IMR-90 (cell line): Measurements from ENCODE around the gene KIF3B. TPM values are rescaled to one million over a fixed set of nuclear protein-coding genes. Genes with fewer than 3 reads are reported as not detected.

Source experiments
- ATAC-seq: fragments of 200-7000 bp; cut with Tn5 transposase; 2 replicates; pipeline ENCODE4 v1.9.1; 2020; ENCODE audit warnings: low read depth, mild to moderate bottlenecking, moderate library complexity
- BruUV-seq: library from RNA; stranded (reverse); fragments of 400-500 nt; replicated peaks from 2 replicates; lab custom pipeline; 2021; lab: Mats Ljungman, UMichigan
- CTCF ChIA-PET: fragments of 300-600 bp; formaldehyde crosslinking; extraction: SDS; loops from one replicate; lab custom pipeline; 2021; ENCODE audit warnings: antibody characterized with exemption; lab: Yijun Ruan, JAX
- POLR2A ChIA-PET: fragments of 300-600 bp; sonication (Branson Sonifier 250); formaldehyde crosslinking; loops from one replicate; lab custom pipeline; 2022; ENCODE audit warnings: antibody characterized with exemption; ENCODE audit not compliant: unreplicated experiment; lab: Charles Lee
- DNase-seq: peaks from one replicate; pipeline ENCODE4 v3.0.0; 2013
- H2AFZ ChIP-seq: replicated peaks from 2 replicates; pipeline ENCODE3; 2013; ENCODE audit warnings: low read length, mild to moderate bottlenecking; ENCODE audit not compliant: poor library complexity
- H2AK5ac ChIP-seq: 2 replicates; pipeline ENCODE4 v1.6.1; 2013; ENCODE audit warnings: low read depth, low read length, inconsistent platforms
- H2AK9ac ChIP-seq: replicated peaks from 2 replicates; pipeline ENCODE3; 2013; ENCODE audit warnings: mild to moderate bottlenecking, low read depth, low read length, moderate library complexity; ENCODE audit not compliant: poor library complexity
- H2BK120ac ChIP-seq: 2 replicates; pipeline ENCODE4 v1.6.1; 2013; ENCODE audit warnings: low read depth, low read length, inconsistent platforms
- H2BK15ac ChIP-seq: 3 replicates; pipeline ENCODE4 v1.6.1; 2013; ENCODE audit warnings: low read depth, low read length, inconsistent platforms
- H2BK20ac ChIP-seq: 2 replicates; pipeline ENCODE4 v1.6.1; 2013; ENCODE audit warnings: low read depth, mild to moderate bottlenecking, inconsistent platforms, low read length, moderate library complexity
- H2BK5ac ChIP-seq: 2 replicates; pipeline ENCODE4 v1.6.1; 2013; ENCODE audit warnings: mild to moderate bottlenecking, low read depth, low read length, inconsistent platforms; ENCODE audit not compliant: poor library complexity, severe bottlenecking
- H3K14ac ChIP-seq: replicated peaks from 2 replicates; pipeline ENCODE4 v1.6.1; 2013; ENCODE audit warnings: low read depth, low read length, inconsistent platforms
- H3K18ac ChIP-seq: 2 replicates; pipeline ENCODE4 v1.6.1; 2013; ENCODE audit warnings: low read depth, low read length, control low read depth
- H3K23ac ChIP-seq: 2 replicates; pipeline ENCODE4 v1.6.1; 2013; ENCODE audit warnings: low read depth, low read length, inconsistent platforms
- H3K27ac ChIP-seq: 2 replicates; pipeline ENCODE4 v1.5.1; 2013; ENCODE audit warnings: mild to moderate bottlenecking, control low read depth, low read length; ENCODE audit not compliant: insufficient read depth
- H3K27me3 ChIP-seq: 2 replicates; pipeline ENCODE4 v1.6.1; 2013; ENCODE audit warnings: low read length; ENCODE audit not compliant: control insufficient read depth, insufficient read depth
- H3K36me3 ChIP-seq: 2 replicates; pipeline ENCODE4 v1.6.1; 2013; ENCODE audit warnings: low read length, mixed read lengths; ENCODE audit not compliant: control insufficient read depth, insufficient read depth
- H3K4ac ChIP-seq: 2 replicates; pipeline ENCODE4 v1.6.1; 2013; ENCODE audit warnings: low read depth, low read length, inconsistent platforms
- H3K4me1 ChIP-seq: 2 replicates; pipeline ENCODE4 v1.6.1; 2013; ENCODE audit warnings: low read length, mixed read lengths; ENCODE audit not compliant: control insufficient read depth, insufficient read depth
- H3K4me2 ChIP-seq: 2 replicates; pipeline ENCODE4 v1.6.1; 2013; ENCODE audit warnings: low read depth, mild to moderate bottlenecking, control low read depth, low read length, moderate library complexity
- H3K4me3 ChIP-seq: 2 replicates; pipeline ENCODE4 v1.5.1; 2013; ENCODE audit warnings: low read depth, mild to moderate bottlenecking, control low read depth, low read length, moderate library complexity; ENCODE audit not compliant: insufficient read depth
- H3K56ac ChIP-seq: 2 replicates; pipeline ENCODE4 v1.6.1; 2013; ENCODE audit warnings: low read length, inconsistent platforms; ENCODE audit not compliant: insufficient read depth; ENCODE audit errors: extremely low read depth
- H3K79me1 ChIP-seq, 2 experiments: 2 replicates each; pipeline ENCODE4 v1.6.1; 2013; ENCODE audit warnings: low read length in 2 of 2, inconsistent platforms in 1 of 2, low read depth in 1 of 2
- H3K9ac ChIP-seq: 2 replicates; pipeline ENCODE4 v1.6.1; 2013; ENCODE audit warnings: low read depth, low read length, control low read depth
- H3K9me1 ChIP-seq: 2 replicates; pipeline ENCODE4 v1.6.1; 2013; ENCODE audit warnings: low read length, inconsistent platforms; ENCODE audit not compliant: insufficient read depth
- H3K9me3 ChIP-seq: 2 replicates; pipeline ENCODE4 v1.6.1; 2013; ENCODE audit warnings: low read length; ENCODE audit not compliant: control insufficient read depth, insufficient read depth
- H4K20me1 ChIP-seq: 2 replicates; pipeline ENCODE4 v1.6.1; 2013; ENCODE audit warnings: low read length, inconsistent platforms; ENCODE audit not compliant: insufficient read depth
- H4K5ac ChIP-seq: 2 replicates; pipeline ENCODE4 v1.6.1; 2013; ENCODE audit warnings: mild to moderate bottlenecking, low read depth, low read length, control low read depth
- H4K8ac ChIP-seq, 2 experiments: 2 replicates each; pipeline ENCODE4 v1.6.1; 2013; ENCODE audit warnings: low read depth in 2 of 2, low read length in 2 of 2, control low read depth in 1 of 2, inconsistent platforms in 1 of 2
- H4K91ac ChIP-seq: 2 replicates; pipeline ENCODE4 v1.6.1; 2013; ENCODE audit warnings: low read depth, low read length, inconsistent platforms; ENCODE audit not compliant: insufficient read depth
- BHLHE40 ChIP-seq: fragments of 150-350 bp; IDR thresholded peaks from 2 replicates; pipeline ENCODE4 v1.6.1; 2016; ENCODE audit warnings: mild to moderate bottlenecking, low read depth, low read length
- CEBPB ChIP-seq: IDR thresholded peaks from 2 replicates; pipeline ENCODE4 v1.6.1; 2012; ENCODE audit warnings: low read depth, low read length, improper control_type of control experiment
- CHD1 ChIP-seq: IDR thresholded peaks from 2 replicates; pipeline ENCODE4 v1.6.1; 2012; ENCODE audit warnings: low read depth, low read length, improper control_type of control experiment
- CTCF ChIP-seq: conservative IDR thresholded peaks from 2 replicates; pipeline ENCODE4 v1.5.1; 2012; ENCODE audit warnings: mild to moderate bottlenecking, low read depth, low read length, improper control_type of control experiment
- ELK1 ChIP-seq: fragments of 150-350 bp; IDR thresholded peaks from 2 replicates; pipeline ENCODE4 v1.6.1; 2016; ENCODE audit warnings: low read depth, mild to moderate bottlenecking, low read length, moderate library complexity, borderline replicate concordance
- FOS ChIP-seq: fragments of 150-350 bp; IDR thresholded peaks from 2 replicates; pipeline ENCODE4 v1.6.1; 2016; ENCODE audit warnings: low read depth, low read length
- MAFK ChIP-seq: IDR thresholded peaks from 2 replicates; pipeline ENCODE4 v1.6.1; 2012; ENCODE audit warnings: low read depth, low read length, improper control_type of control experiment
- MAZ ChIP-seq: IDR thresholded peaks from 2 replicates; pipeline ENCODE4 v1.6.1; 2012; ENCODE audit warnings: low read depth, mild to moderate bottlenecking, low read length, improper control_type of control experiment, moderate library complexity, borderline replicate concordance
- MXI1 ChIP-seq: IDR thresholded peaks from 2 replicates; pipeline ENCODE4 v1.6.1; 2012; ENCODE audit warnings: low read depth, mild to moderate bottlenecking, low read length, moderate library complexity, borderline replicate concordance
- NFE2L2 ChIP-seq: fragments of 150-350 bp; IDR thresholded peaks from 2 replicates; pipeline ENCODE4 v1.6.1; 2016; ENCODE audit warnings: low read depth, mild to moderate bottlenecking, low read length
- POLR2A ChIP-seq: IDR thresholded peaks from 2 replicates; pipeline ENCODE4 v1.6.1; 2012; ENCODE audit warnings: mild to moderate bottlenecking, low read depth, low read length
- RAD21 ChIP-seq: IDR thresholded peaks from 2 replicates; pipeline ENCODE4 v1.6.1; 2012; ENCODE audit warnings: low read length, improper control_type of control experiment
- RCOR1 ChIP-seq: IDR thresholded peaks from 2 replicates; pipeline ENCODE4 v1.6.1; 2012; ENCODE audit warnings: mild to moderate bottlenecking, low read length, improper control_type of control experiment; ENCODE audit not compliant: insufficient replicate concordance
- RFX5 ChIP-seq: IDR thresholded peaks from 2 replicates; pipeline ENCODE4 v1.8.0; 2012; ENCODE audit warnings: low read depth, mild to moderate bottlenecking, low read length, moderate library complexity
- SMC3 ChIP-seq: fragments of 150-350 bp; IDR thresholded peaks from 2 replicates; pipeline ENCODE4 v1.6.1; 2016; ENCODE audit warnings: low read depth, mild to moderate bottlenecking, antibody characterized with exemption, low read length, moderate library complexity
- USF2 ChIP-seq: fragments of 150-350 bp; IDR thresholded peaks from 2 replicates; pipeline ENCODE4 v1.6.1; 2017; ENCODE audit warnings: mild to moderate bottlenecking, antibody characterized with exemption, low read length, low read depth
- WGBS, 2 experiments: methylation state at CpG; one replicate each; pipeline versions ENCODE4 v1.1.5 to v1.1.7; 2013; ENCODE audit warnings: missing lambda C conversion rate in 2 of 2; ENCODE audit not compliant: insufficient read length in 1 of 2; ENCODE audit errors: extremely low coverage in 2 of 2; 5-methylcytosine and 5-hydroxymethylcytosine counted together
- dilution Hi-C: fragments of 300-500 bp; cut with HindIII; formaldehyde crosslinking; loops from one replicate; pipeline ENCODE4 v1.14.3; 2018; ENCODE audit warnings: low sequenced_read_pairs; ENCODE audit not compliant: unreplicated experiment
- in situ Hi-C: fragments of 300-500 bp; cut with MboI; formaldehyde crosslinking; loops from 3 replicates; pipeline ENCODE4 v1.14.3; 2019; ENCODE audit warnings: low sequenced_read_pairs, inconsistent platforms, mixed read lengths
- intact Hi-C: fragments of 100-400 bp; cut with micrococcal nuclease; formaldehyde crosslinking; loops from 2 replicates; pipeline ENCODE4 v1.10.0; 2022
- polyA plus RNA-seq, 3 experiments: library from polyadenylated mRNA; depleted of rRNA; stranded (reverse); fragments of >200 nt; gene quantifications; 2 replicates each; pipeline ENCODE4 v1.2.3, GENCODE V29; 2012; ENCODE audit warnings: low replicate concordance in 1 of 3
- total RNA-seq: library from RNA; depleted of rRNA; stranded (reverse); fragments of >200 nt; gene quantifications from 2 replicates; pipeline ENCODE4 v1.2.3, GENCODE V29; 2012

KIF3B gene
- total and polyA plus RNA-seq, 2 of the 4 experiments (the other 2 are of a cell fraction), result 17.1 to 28.1 TPM

- in situ Hi-C loops (no loop called here), dilution Hi-C loops (no loop called here), intact Hi-C loops (no loop called here)
- peaks cover 12% of the 10 kb centered on the region for H3K27me3 ChIP-seq
- no peak overlapping the region for H2AK9ac ChIP-seq
- no peak overlapping the region for H3K18ac ChIP-seq
- no peak overlapping the region for H3K4me3 ChIP-seq
- no peak overlapping the region for H4K91ac ChIP-seq
- no peaks in the 10 kb centered on the region for H4K20me1 ChIP-seq
- no TSS peak for BruUV-seq
- no peaks in the 10 kb centered on the region for H3K9me1 ChIP-seq
- no peak overlapping the region for H3K9ac ChIP-seq
- H3K4me1 ChIP-seq, result no peaks in the 10 kb centered on the region
- H3K27ac ChIP-seq, result no peak overlapping the region
- DNase-seq (no peak), ATAC-seq (no peak)
- no peak overlapping the region for H2BK5ac ChIP-seq
- H3K4me2 ChIP-seq, result no peak overlapping the region
- H3K79me1 ChIP-seq, result no peaks in the 10 kb centered on the region
- no peak overlapping the region for H3K23ac ChIP-seq
- H3K4ac ChIP-seq, result no peak overlapping the region
- no peak overlapping the region for H2AFZ ChIP-seq
- no peak overlapping the region for H2AK5ac ChIP-seq
- no peak overlapping the region for H2BK120ac ChIP-seq
- H3K9me3 ChIP-seq, result no peaks in the 10 kb centered on the region
- ChIA-PET POLR2A (no interaction called here), CTCF (no interaction called here)
- H3K14ac ChIP-seq, result no peak overlapping the region
- no peak overlapping the region for H4K8ac ChIP-seq
- H3K56ac ChIP-seq, result no peak overlapping the region
- no peak overlapping the region for H2BK20ac ChIP-seq
- 20% methylated on average over 1 of the region's 5 CpGs; no CpG with 5 or more reads in 1 of the 2 experiments for WGBS, 2 experiments
- TF ChIP-seq RAD21, result no peak
- no peak for TF ChIP-seq CEBPB
- TF ChIP-seq MXI1, result no peak
- TF ChIP-seq SMC3, result no peak
- TF ChIP-seq RCOR1, result no peak
- TF ChIP-seq POLR2A, result no peak
- no peak for TF ChIP-seq ELK1
- TF ChIP-seq RFX5, result no peak
- no peak for TF ChIP-seq CHD1
- TF ChIP-seq CTCF, result no peak
- TF ChIP-seq FOS, result no peak
- TF ChIP-seq MAZ, result no peak
- no peak for TF ChIP-seq BHLHE40
- no peak for TF ChIP-seq USF2
- no peak for TF ChIP-seq NFE2L2
- no peak for TF ChIP-seq MAFK
- H3K36me3 ChIP-seq, result no peaks in the 10 kb centered on the region
- H4K5ac ChIP-seq, result no peak overlapping the region
- no peak overlapping the region for H2BK15ac ChIP-seq
Observed at GRCh38 chr20:32271620-32272019, 5.8 kb upstream of the KIF3B start.
